GM12873 (cell line): ENCODE results near the gene THRB.

Source experiments
- TF ChIP-seq, protein P1 (sequence below): IDR thresholded peaks from 2 replicates; pipeline ENCODE4 v1.5.1; 2012; ENCODE audit warnings: low read depth, mild to moderate bottlenecking, moderate library complexity, low read length, control low read depth; ENCODE audit not compliant: insufficient read depth; ENCODE audit errors: missing control alignments

The THRB gene

DNA sequence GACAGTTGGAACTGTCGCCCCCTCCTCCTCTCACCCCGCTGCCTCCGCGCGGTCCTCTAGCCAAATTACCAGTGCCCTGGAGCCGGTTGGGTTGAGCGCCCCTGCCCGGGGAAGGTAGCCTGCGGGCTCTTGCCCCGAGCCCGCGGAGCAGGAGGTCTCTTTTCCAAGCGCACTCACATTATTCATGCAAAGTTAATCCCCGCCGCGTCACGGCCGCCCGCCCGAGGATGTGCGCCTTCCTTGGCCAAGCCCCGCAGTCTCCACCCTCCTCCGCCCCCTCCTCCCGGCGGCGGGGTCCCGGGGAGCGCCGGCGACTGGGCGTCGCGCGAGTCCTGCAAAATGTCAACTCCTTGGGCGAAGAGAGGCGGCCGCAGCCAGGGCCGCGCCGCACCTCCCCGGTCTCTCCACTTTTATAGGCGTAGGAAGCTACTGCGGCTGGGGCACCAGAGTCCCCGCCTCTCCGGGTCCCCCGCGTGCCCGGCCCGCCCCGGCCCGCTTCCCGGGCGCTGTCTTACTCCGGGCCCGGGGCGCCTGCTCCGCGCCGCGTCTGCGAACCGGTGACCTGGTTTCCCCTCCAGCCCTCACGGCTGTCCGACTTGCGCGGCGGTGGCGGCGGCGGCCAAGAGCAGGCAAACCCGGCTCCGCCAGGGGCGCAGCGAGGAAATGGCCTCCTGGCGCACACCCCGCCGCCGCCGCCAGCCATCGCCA, at the start of gene THRB:
Gene THRB, minus strand, starts transcription at position 233 of the 708 bp plus-strand sequence.
- TF ChIP-seq, protein P1, sequence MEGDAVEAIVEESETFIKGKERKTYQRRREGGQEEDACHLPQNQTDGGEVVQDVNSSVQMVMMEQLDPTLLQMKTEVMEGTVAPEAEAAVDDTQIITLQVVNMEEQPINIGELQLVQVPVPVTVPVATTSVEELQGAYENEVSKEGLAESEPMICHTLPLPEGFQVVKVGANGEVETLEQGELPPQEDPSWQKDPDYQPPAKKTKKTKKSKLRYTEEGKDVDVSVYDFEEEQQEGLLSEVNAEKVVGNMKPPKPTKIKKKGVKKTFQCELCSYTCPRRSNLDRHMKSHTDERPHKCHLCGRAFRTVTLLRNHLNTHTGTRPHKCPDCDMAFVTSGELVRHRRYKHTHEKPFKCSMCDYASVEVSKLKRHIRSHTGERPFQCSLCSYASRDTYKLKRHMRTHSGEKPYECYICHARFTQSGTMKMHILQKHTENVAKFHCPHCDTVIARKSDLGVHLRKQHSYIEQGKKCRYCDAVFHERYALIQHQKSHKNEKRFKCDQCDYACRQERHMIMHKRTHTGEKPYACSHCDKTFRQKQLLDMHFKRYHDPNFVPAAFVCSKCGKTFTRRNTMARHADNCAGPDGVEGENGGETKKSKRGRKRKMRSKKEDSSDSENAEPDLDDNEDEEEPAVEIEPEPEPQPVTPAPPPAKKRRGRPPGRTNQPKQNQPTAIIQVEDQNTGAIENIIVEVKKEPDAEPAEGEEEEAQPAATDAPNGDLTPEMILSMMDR: no peak

- TF ChIP-seq, protein P1: no peak
Measured at GRCh38 chr3:24541935-24542334, 47.3 kb upstream of the THRB start.

- TF ChIP-seq, protein P1: no peak
Measured at GRCh38 chr3:24540821-24541220, 46.2 kb upstream of the THRB start.

DNA sequence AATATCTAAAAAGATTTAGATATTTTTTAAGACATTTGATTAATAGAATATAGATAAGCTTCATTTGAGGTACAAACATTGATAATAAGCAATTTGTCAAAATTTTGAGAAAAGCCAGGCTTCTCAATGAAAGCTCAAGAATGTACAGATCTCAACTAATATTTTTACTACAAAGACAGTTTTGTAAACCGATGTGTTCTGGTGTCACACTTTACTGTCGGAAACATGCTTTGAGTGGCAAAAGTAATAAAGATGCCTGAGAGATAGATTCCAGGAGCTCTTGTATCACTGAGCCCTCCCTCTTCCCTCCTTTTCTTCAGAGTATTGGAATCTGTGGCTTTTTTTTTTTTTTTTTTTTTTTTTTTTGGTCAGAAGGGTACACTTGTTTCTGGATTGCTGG, 45.0 kb upstream of the THRB start:
- TF ChIP-seq, protein P1: no peak

DNA sequence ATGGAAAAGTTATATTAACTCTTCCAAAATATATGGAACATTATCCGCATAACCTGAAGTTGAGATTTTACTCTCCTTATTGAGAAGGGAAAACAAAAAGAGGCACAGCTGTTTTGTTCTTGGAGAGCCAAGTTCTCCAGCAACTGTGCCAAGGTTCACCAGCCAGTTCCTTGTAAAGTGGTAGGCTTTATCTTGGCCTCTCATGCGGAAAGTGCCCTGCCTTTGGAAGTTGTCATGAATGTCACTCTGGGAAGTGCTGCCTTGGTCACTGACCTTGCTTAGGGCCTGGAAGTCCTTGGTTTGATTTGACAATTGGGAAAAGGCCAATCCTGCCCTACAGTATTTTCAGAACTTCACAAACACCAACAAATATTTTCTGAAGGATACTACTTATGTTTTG, 44.2 kb upstream of the THRB start:
- TF ChIP-seq, protein P1: no peak

DNA sequence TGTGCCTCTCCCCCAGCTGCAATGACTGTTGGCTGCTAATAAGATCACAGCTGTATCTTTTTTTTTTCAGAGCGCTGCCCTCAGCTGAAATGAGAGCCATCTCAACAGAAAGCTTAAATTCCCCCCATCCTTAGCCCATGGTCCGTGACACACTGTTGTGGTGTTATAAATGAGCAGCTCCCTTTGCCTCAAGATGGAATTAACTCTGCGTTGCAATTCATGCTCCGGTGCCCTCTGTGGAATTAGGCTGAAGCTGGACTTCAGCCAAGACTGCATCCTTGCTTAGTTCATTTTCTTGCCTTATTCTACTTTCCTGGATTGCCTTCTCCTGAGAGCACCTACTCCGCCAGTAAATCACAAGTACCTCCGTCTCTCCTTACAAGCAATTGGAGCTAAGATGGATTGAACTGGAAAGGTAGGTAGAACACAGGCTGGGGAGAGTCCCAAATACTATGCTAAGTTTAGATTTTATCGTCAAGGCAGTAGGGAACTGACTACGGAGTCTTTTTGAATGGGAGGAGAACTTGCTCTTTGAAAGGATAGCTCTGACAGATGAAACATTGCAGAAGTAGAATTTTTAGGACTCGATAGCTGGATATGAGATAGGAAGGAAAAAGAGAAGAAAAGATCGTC, 39.0 kb upstream of the THRB start:
- TF ChIP-seq, protein P1: no peak

DNA sequence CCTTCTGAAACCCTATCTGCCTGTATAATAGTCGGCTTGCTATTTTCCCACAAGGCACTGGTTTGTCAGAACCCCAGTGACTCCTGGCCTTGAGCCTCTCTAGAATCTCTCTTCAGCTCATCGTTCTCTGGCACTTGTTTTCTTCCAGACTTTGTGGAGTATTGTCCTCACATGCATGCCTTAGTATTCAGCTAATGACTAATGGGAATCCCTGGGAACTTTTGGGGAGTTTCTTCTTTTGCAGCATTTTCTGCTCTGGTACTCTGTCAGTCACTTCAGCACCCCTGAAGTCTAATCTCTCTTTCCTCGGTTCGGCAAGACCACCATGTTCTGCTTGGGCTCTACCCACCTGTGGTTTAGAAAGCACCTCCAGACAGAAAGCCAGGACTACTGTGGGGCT, 35.8 kb upstream of the THRB start:
- TF ChIP-seq, protein P1: no peak
